Erythroblast (primary cell): ENCODE results near the gene MYOZ3.

Experiments
- GATA1 ChIP-seq: IDR thresholded peaks from 2 replicates; pipeline ENCODE4 v1.6.1; 2011; ENCODE audit warnings: low read depth, mild to moderate bottlenecking, control low read depth, low read length, moderate library complexity
- POLR2A ChIP-seq: IDR thresholded peaks from 2 replicates; pipeline ENCODE4 v1.6.1; 2011; ENCODE audit warnings: mild to moderate bottlenecking, low read length

GRCh38 chr5:150661086-150661485 is at the start of gene MYOZ3:
- no peak for TF ChIP-seq POLR2A
- TF ChIP-seq GATA1, result no peak
